ENCODE measurements around the gene CXCL11. TPM values are rescaled to one million over a fixed set of nuclear protein-coding genes. Genes with fewer than 3 reads are reported as not detected.

Gene CXCL11
- total RNA-seq, 1 experiment from 2014 or later = not detected

DNA sequence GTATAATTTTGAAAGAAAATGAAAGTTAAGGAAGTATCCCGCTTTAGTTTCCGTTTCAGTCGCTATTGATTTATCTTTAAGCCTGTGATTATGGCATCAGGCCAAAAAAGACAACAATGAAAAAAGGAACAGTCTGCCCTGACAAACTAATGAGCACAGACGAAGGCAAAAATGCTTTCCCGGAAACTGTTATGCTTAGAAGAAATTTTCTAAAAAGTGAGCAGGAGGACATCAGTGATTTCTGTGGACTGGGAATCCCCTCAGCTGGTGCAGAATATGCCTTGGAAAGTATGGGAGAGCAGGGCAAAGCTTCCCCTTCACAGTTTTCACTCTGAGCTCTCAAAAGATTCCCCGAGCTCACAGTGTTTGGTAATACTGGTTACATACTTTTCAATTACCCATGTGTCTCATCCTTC is 7.5 kb downstream of the CXCL11 start:
- Mint-ChIP-seq H3K27me3 (ENCODE audit: low read depth) (peaks cover 4% of the 10 kb centered on the region; the same call in 1 of the 2 replicates), H3K9me3 (no peaks in the 10 kb centered on the region; a peak in 1 of 5 replicates), H3K4me3 (no peak overlapping the region), H3K27ac (no peak overlapping the region), H3K4me1 (no peaks in the 10 kb centered on the region), H3K36me3 (ENCODE audit: insufficient read depth in 1 of 3, low read depth in 3 of 3) (no peaks in the 10 kb centered on the region)
- H4K20me1 ChIP-seq (ENCODE audit: control insufficient read depth, insufficient read depth, insufficient read length) = no peaks in the 10 kb centered on the region
- WGBS (ENCODE audit: extremely low coverage, insufficient read length, low lambda C conversion rate) = no CpG with 5 or more reads among the region's 6 CpGs
- no peak overlapping the region for H2BK15ac ChIP-seq (ENCODE audit: low read depth, low read length)
- H3K79me1 ChIP-seq (ENCODE audit: insufficient read depth, low read depth, low read length, poor library complexity, severe bottlenecking) = no peaks in the 10 kb centered on the region
- H2AK5ac ChIP-seq (ENCODE audit: insufficient read length, low read length) = no peak overlapping the region
- H3K4me2 ChIP-seq (ENCODE audit: insufficient read depth, insufficient read length, low read length) = no peak overlapping the region
- no peak overlapping the region for H3K23ac ChIP-seq (ENCODE audit: insufficient read length, low read depth, low read length)
- H3K79me2 ChIP-seq (ENCODE audit: insufficient read depth, low read length) = no peaks in the 10 kb centered on the region
- H3T11ph ChIP-seq (ENCODE audit: low read length) = no peak overlapping the region
- no peak overlapping the region for H2BK5ac ChIP-seq (ENCODE audit: insufficient read length, low read length)
- no peak overlapping the region for H3K27ac ChIP-seq (ENCODE audit: insufficient read length, low read depth, low read length)
- TF ChIP-seq, protein P1, sequence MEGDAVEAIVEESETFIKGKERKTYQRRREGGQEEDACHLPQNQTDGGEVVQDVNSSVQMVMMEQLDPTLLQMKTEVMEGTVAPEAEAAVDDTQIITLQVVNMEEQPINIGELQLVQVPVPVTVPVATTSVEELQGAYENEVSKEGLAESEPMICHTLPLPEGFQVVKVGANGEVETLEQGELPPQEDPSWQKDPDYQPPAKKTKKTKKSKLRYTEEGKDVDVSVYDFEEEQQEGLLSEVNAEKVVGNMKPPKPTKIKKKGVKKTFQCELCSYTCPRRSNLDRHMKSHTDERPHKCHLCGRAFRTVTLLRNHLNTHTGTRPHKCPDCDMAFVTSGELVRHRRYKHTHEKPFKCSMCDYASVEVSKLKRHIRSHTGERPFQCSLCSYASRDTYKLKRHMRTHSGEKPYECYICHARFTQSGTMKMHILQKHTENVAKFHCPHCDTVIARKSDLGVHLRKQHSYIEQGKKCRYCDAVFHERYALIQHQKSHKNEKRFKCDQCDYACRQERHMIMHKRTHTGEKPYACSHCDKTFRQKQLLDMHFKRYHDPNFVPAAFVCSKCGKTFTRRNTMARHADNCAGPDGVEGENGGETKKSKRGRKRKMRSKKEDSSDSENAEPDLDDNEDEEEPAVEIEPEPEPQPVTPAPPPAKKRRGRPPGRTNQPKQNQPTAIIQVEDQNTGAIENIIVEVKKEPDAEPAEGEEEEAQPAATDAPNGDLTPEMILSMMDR (conservative IDR thresholded peaks at IDR 0.05) = no peak
- no peaks in the 10 kb centered on the region for H3K27me3 ChIP-seq (ENCODE audit: insufficient read depth, low read length)
- H3K4ac ChIP-seq (ENCODE audit: low read depth, low read length) = no peak overlapping the region
- no peak overlapping the region for H4K5ac ChIP-seq (ENCODE audit: insufficient read length, low read depth, low read length)
- H3K56ac ChIP-seq (ENCODE audit: insufficient read length, low read depth, low read length) = no peak overlapping the region
- H3K9ac ChIP-seq (ENCODE audit: extremely low read depth, insufficient read length, low read length) = no peak overlapping the region
- H2BK12ac ChIP-seq (ENCODE audit: insufficient read length, low read depth, low read length) = no peak overlapping the region
- no peak overlapping the region for H2AFZ ChIP-seq (ENCODE audit: low read length)
- no peaks in the 10 kb centered on the region for H3K4me1 ChIP-seq (ENCODE audit: insufficient read depth, low read length)
- H3K14ac ChIP-seq (ENCODE audit: insufficient read depth, low read length) = no peak overlapping the region
- no peaks in the 10 kb centered on the region for H3K23me2 ChIP-seq (ENCODE audit: insufficient read length, low read depth, low read length, poor library complexity, severe bottlenecking)
- H2BK20ac ChIP-seq (ENCODE audit: low read depth, low read length, poor library complexity, severe bottlenecking) = no peak overlapping the region
- no peaks in the 10 kb centered on the region for H3K9me3 ChIP-seq (ENCODE audit: control insufficient read depth, low read depth, low read length)
- DNase-seq = no peak
- H4K91ac ChIP-seq (ENCODE audit: insufficient read length, low read depth, low read length) = no peak overlapping the region
- no peak overlapping the region for H4K8ac ChIP-seq (replicated peaks; ENCODE audit: insufficient read length, low read depth, low read length)
- H3K18ac ChIP-seq (ENCODE audit: insufficient read length, low read depth, low read length) = no peak overlapping the region
- no peak overlapping the region for H2BK120ac ChIP-seq (ENCODE audit: low read depth, low read length, poor library complexity, severe bottlenecking)
